Natural killer cell (primary cell): Measurements from ENCODE around the gene NOS1. TPM values are rescaled to one million over a fixed set of nuclear protein-coding genes. Genes with fewer than 3 reads are reported as not detected.

Experiments used
- ATAC-seq, 3 donors: fragments of 150-1000 bp in 2 of 3; fragments of 200-7000 bp in 1 of 3; cut with Tn5 transposase; 1 replicate in 1 of 3; 2 replicates in 2 of 3; pipeline ENCODE4 v1.10.0; 2021; ENCODE audit warnings: mild to moderate bottlenecking in 2 of 3, moderate library complexity in 2 of 3
- DNase-seq, 2 donors: peaks; one replicate each; pipeline versions ENCODE4 v3.0.0 to v3.0.0-alpha.2; 2013 to 2021; ENCODE audit warnings: mixed read lengths in 1 of 2
- H3K27ac ChIP-seq: one replicate; pipeline ENCODE4 v1.5.1; 2013; ENCODE audit warnings: mild to moderate bottlenecking, low read length
- H3K27me3 ChIP-seq: one replicate; pipeline ENCODE4 v1.6.1; 2013; ENCODE audit warnings: low read length; ENCODE audit not compliant: control insufficient read depth, insufficient read depth
- H3K36me3 ChIP-seq: one replicate; pipeline ENCODE4 v1.6.1; 2013; ENCODE audit warnings: low read length; ENCODE audit not compliant: control insufficient read depth, insufficient read depth
- H3K4me1 ChIP-seq: one replicate; pipeline ENCODE4 v1.6.1; 2013; ENCODE audit warnings: low read length; ENCODE audit not compliant: control insufficient read depth, insufficient read depth
- H3K4me3 ChIP-seq: one replicate; pipeline ENCODE4 v1.5.1; 2013; ENCODE audit warnings: low read length
- H3K9me3 ChIP-seq: one replicate; pipeline ENCODE4 v1.6.1; 2013; ENCODE audit warnings: low read length; ENCODE audit not compliant: control insufficient read depth, insufficient read depth
- H3K27ac Mint-ChIP-seq, 2 donors: one replicate each; pipeline ENCODE4 v1.8.0; 2022; ENCODE audit warnings: mild to moderate bottlenecking in 2 of 2, mixed read lengths in 2 of 2, moderate library complexity in 1 of 2
- H3K27me3 Mint-ChIP-seq, 2 donors: one replicate each; pipeline ENCODE4 v1.8.0; 2022; ENCODE audit warnings: low read depth in 2 of 2, mixed read lengths in 2 of 2
- H3K36me3 Mint-ChIP-seq: one replicate; pipeline ENCODE4 v1.8.0; 2022; ENCODE audit warnings: mixed read lengths
- H3K4me1 Mint-ChIP-seq, 2 donors: one replicate each; pipeline ENCODE4 v1.8.0; 2022; ENCODE audit warnings: mixed read lengths in 2 of 2
- H3K4me3 Mint-ChIP-seq: one replicate; pipeline ENCODE4 v1.8.0; 2022; ENCODE audit warnings: mild to moderate bottlenecking, moderate library complexity, mixed read lengths
- H3K9me3 Mint-ChIP-seq, 2 donors: one replicate each; pipeline ENCODE4 v1.8.0; 2022; ENCODE audit warnings: mixed read lengths in 2 of 2
- WGBS: methylation state at CpG from one replicate; pipeline ENCODE4 v1.1.7; 2013; ENCODE audit warnings: missing lambda C conversion rate; ENCODE audit not compliant: insufficient coverage; 5-methylcytosine and 5-hydroxymethylcytosine counted together
- intact Hi-C: fragments of 100-400 bp; cut with micrococcal nuclease; formaldehyde crosslinking; loops from one replicate; pipeline ENCODE4 v1.14.2; 2022
- total RNA-seq, 4 donors: library from RNA; stranded (reverse); fragments of 120-200 nt in 1 of 4; gene quantifications; one replicate each; pipeline versions ENCODE4 v1.2.3 to v1.2.4, GENCODE V29; 2013 to 2022
- TF ChIP-seq, protein P1 (sequence below): fragments of 200-600 bp; IDR thresholded peaks from one replicate; pipeline ENCODE4 v1.8.0; 2022; ENCODE audit warnings: antibody characterized with exemption

Gene NOS1
- total RNA-seq, 3 donors from 2014 or later (not counting 1 experiment from before 2014, with no cell fraction given): not detected

DNA sequence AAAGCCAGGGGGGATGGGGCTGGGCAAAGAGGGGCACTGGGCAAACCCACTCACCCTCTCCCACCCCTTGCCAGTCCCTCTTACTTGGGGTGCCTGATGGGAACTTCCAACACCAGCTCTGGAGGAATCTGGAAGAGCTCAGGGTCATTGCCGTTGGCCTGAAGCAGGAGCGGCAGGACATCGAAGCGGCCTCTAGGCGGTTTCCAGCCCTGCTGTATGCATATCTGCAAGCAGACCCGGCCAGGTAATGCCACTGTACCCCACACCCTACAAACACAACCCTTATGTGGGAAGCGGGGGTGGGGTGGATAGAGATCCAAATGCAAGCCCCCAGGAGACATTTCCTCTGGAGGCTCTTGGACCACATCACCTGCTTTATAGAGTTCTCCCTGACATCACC is 83.6 kb downstream of the NOS1 start:
- Histone ChIP-seq H3K4me3 (no peak overlapping the region), H3K9me3 (no peaks in the 10 kb centered on the region), H3K36me3 (no peaks in the 10 kb centered on the region), H3K27me3 (no peaks in the 10 kb centered on the region), H3K27ac (no peak overlapping the region), H3K4me1 (no peaks in the 10 kb centered on the region)
- Mint-ChIP-seq H3K36me3 (no peaks in the 10 kb centered on the region), H3K4me3 (no peak overlapping the region), H3K27ac (no peak overlapping the region), H3K9me3 (no peaks in the 10 kb centered on the region), H3K27me3 (peaks cover 17 to 25% of the 10 kb centered on the region in 2 donors), H3K4me1 (no peaks in the 10 kb centered on the region)
- DNase-seq (no peak), ATAC-seq (peak in 1 of 3 donors; percentile 12)
- 53% methylated on average over 5 of the region's 7 CpGs for WGBS
- intact Hi-C loops: no loop called here
- TF ChIP-seq, protein P1, sequence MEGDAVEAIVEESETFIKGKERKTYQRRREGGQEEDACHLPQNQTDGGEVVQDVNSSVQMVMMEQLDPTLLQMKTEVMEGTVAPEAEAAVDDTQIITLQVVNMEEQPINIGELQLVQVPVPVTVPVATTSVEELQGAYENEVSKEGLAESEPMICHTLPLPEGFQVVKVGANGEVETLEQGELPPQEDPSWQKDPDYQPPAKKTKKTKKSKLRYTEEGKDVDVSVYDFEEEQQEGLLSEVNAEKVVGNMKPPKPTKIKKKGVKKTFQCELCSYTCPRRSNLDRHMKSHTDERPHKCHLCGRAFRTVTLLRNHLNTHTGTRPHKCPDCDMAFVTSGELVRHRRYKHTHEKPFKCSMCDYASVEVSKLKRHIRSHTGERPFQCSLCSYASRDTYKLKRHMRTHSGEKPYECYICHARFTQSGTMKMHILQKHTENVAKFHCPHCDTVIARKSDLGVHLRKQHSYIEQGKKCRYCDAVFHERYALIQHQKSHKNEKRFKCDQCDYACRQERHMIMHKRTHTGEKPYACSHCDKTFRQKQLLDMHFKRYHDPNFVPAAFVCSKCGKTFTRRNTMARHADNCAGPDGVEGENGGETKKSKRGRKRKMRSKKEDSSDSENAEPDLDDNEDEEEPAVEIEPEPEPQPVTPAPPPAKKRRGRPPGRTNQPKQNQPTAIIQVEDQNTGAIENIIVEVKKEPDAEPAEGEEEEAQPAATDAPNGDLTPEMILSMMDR: no peak

DNA sequence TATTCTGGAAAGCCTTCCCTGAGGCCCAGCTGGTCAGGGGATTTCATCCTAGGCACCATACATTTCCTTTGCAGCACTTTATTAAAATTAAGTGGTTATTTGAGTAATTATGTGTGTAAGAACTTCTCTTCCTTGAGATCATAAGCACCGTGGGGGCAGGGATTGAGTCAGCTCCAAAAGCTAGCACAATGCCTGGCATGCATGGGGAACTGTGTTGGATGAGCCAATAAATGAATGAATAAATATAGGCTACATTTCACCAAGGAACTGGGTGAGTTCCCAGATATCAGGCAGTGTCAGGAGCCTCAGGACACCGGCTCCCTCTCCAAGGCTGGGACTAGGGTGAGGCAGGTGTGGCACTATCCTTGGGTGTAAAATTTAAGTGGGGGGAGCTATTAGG is 88.3 kb downstream of the NOS1 start:
- TF ChIP-seq, protein P1: no peak
- H3K4me1 ChIP-seq: no peaks in the 10 kb centered on the region
- no peak overlapping the region for H3K4me3 ChIP-seq
- no peaks in the 10 kb centered on the region for H3K27me3 ChIP-seq
- Mint-ChIP-seq H3K36me3 (no peaks in the 10 kb centered on the region), H3K27me3 (peaks cover 12 to 18% of the 10 kb centered on the region in 2 donors), H3K9me3 (no peaks in the 10 kb centered on the region), H3K4me1 (no peaks in the 10 kb centered on the region), H3K4me3 (no peak overlapping the region), H3K27ac (no peak overlapping the region)
- DNase-seq: no peak
- WGBS: 81% methylated on average over 2 of the region's 2 CpGs
- H3K9me3 ChIP-seq: no peaks in the 10 kb centered on the region
- intact Hi-C loops: no loop called here
- no peak for ATAC-seq
- H3K36me3 ChIP-seq: no peaks in the 10 kb centered on the region
- no peak overlapping the region for H3K27ac ChIP-seq

DNA sequence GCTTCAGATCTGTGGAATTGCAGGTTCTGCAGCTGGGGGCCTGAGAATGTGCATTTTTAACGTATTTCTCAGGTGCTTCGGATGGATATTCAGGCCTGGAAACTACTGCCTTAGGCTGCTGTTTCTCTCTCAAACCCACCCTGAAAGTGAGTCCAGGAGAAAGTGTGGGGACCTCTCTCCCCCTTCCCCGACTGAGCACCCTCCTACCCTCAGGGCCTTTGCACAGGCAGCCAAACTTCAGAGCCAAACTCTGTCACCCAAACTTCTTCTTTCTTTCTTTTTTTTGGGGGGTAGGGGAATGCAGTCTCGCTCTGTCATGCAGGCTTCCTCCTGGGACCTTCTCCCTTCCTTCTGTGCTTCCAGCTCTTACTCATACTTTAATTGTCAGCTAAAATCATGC is 88.7 kb downstream of the NOS1 start:
- Mint-ChIP-seq H3K27me3 (peaks cover 12 to 18% of the 10 kb centered on the region in 2 donors), H3K36me3 (no peaks in the 10 kb centered on the region), H3K9me3 (no peaks in the 10 kb centered on the region), H3K4me1 (no peaks in the 10 kb centered on the region), H3K4me3 (no peak overlapping the region), H3K27ac (no peak overlapping the region)
- intact Hi-C loops: no loop called here
- no peak for DNase-seq
- ATAC-seq: no peak
- Histone ChIP-seq H3K4me1 (no peaks in the 10 kb centered on the region), H3K27me3 (no peaks in the 10 kb centered on the region), H3K36me3 (no peaks in the 10 kb centered on the region), H3K4me3 (no peak overlapping the region), H3K9me3 (no peaks in the 10 kb centered on the region), H3K27ac (no peak overlapping the region)
- TF ChIP-seq, protein P1: no peak
- WGBS: 84% methylated on average over 3 of the region's 4 CpGs

DNA sequence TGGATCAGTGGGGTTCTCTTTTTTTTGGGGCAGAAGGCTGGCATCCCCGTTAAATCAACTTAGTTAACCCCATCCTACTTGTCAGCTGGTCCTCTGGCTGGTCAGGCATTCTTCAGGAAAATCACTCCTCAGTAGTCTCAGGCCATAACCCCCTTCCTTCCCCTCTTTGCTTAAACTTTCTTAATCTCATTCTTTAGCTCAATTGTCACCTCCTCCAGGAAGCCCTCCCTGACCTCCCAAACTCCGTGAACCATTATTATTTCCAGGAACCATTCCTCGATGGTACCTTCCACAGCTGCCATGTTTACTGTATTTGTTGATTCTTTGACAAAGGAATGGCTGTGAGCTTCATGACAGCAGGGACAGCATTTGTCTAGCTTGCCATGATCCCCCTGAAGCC is 98.7 kb downstream of the NOS1 start:
- intact Hi-C loops: no loop called here
- Histone ChIP-seq H3K4me3 (no peak overlapping the region), H3K9me3 (no peaks in the 10 kb centered on the region), H3K36me3 (no peaks in the 10 kb centered on the region), H3K4me1 (no peaks in the 10 kb centered on the region), H3K27me3 (no peaks in the 10 kb centered on the region), H3K27ac (no peak overlapping the region)
- 79% methylated on average over 3 of the region's 3 CpGs for WGBS
- DNase-seq: no peak
- Mint-ChIP-seq H3K36me3 (no peaks in the 10 kb centered on the region), H3K9me3 (no peaks in the 10 kb centered on the region), H3K27me3 (peaks cover 0 to 3% of the 10 kb centered on the region in 2 donors), H3K4me3 (no peak overlapping the region), H3K27ac (no peak overlapping the region), H3K4me1 (no peaks in the 10 kb centered on the region)
- TF ChIP-seq, protein P1: no peak
- ATAC-seq: no peak
